NCI-H1417 treated with DMSO at 0.1 percent for 48 hours (cell line): ENCODE results near the gene PROX2.

Experiments used
- DNase-seq: peaks from one replicate; lab custom pipeline; 2025; lab: John Stamatoyannopoulos, UW

Gene PROX2

DNA sequence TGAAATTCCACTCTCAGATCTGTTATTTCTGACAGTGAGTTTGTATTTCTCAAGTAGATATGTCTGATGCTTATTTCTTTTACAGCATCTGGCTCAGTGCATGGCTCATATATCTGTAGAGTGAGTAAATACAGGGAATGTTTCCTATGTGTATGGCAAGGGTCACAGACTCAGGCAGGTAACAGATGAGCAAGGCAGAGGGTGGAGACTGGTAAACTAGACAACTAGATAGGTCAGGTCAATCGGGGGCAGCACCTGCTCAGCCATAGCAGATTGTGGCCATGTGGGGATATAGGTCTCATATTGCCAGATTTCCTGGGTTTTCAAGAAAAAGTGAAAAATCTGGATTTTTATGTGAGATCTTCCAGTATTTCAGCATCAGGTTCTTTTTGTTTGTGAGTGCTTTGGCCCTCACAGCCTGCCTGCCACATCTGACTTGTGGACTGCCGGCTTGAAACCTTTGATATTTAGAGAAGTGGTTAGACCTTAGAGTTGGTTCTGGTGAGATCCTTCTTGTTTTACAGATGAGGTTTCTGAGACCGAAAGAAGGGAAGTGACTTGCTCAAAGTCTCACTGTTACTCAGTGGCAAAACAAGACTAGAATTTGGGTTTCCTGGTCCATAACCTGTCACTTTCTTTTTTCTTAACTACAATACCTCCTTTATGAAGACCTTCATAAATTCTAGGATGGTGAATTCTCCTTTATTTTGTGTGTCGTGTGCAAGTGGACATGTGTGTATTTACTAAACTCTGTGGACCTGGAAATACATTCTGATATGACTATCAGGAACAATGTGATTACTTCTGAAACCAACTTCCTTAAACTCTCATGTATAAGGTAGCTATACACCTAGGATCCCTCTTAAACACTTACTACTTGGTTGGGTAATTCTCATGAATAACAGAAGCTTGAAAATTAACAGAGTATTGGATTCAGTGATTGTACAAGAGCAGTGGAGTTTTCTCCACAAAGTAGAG is 34.4 kb downstream of the PROX2 start:
- DNase-seq: no peak

DNA sequence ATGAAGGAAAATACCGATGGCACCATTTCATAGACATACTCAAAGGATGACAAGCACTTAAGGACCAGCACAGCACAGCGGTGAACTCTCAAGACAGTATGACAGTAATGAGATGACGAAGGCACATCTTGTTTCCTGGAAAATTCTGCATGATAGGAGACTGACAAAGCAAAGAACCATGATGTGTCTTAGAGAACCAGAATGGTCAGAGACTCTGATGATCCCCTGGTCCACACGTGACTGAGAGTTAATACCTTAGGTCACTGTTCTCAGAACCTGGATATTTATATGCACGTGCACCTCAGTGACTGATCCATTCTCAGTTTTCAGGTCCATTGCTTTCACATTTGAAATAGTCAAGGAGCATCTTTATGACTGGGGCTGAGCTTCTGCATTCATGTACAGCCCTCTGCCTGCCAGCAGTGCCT is 35.3 kb downstream of the PROX2 start:
- DNase-seq: no peak

DNA sequence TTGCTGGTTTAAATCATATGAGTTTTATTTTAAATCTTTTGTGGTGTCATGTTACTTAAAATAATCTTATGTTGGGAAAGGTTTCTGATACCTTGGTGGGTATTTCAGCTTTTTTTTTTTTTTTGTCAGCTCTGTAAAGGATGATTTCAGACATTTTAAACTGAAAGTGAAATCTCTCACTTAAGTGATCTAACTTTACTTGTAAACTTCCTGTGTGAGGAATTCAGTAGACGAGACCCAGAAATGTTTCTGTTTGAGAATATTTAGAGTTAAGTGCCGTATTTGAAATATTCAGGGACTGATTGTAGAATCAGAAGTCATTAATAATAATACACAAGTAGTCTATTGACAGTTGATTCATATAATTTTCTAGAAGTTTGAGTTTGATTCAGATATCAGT is 37.8 kb downstream of the PROX2 start:
- DNase-seq: no peak

DNA sequence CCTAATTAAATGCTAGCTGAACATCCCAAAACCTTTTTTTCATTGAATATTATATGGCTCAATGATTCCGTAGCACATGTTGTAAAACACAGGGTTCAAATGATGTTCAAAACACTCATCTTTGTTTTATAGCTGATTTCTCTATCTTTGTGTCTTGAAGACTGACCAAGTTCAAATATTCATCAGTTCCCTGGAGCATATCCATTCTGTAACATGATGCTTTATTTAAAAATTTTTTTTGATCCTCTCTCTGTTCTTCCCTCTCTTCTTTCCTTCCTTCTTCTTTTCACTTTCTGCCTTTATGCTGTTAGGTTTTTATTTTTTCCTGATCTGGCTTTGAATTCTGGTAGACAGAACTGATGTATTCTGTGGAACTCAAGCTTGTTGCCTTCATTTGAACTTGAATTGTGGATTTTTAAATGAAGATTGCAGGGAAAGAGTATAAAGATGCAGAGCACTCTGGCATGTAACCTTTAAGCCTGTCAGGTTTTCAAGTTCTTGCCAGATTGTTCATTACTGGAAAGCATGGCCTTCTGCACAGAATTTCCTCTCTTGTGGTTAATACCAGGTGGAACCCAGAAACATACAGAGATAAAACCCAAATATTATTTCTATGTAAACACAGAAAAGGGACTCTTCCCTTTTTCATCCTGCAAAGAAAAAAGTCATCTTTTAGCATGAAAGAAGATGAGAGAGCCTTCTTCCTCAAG is 39.5 kb downstream of the PROX2 start:
- no peak for DNase-seq

DNA sequence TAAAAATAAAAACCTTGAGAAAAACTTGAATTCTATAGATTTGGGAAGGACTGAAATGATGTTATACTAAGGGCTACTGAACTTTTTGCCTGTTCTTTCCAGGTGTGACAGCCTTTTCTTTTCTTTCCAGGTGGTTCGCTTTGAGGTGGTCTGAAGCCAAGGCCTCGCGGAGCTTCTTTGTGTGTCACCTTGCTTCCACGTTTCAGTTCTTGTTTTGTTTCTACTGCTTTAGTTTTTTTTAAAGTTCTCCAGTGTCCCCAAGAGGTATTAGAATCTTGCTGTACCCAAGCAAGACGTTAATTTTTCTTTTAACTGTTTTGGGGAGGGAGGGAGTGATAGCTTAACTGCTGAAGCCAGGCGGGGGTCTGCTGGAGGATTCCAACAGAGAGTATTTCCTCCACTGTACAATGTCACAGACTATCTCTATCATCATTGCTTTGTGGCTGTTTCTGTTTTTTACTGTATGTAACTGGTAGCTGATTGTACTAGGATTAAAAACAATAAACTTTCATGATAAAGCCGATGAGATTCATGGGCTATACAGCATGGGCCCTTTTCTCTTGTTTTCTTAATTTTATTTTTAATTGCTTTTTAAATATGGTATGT is 40.2 kb downstream of the PROX2 start:
- DNase-seq: no peak

DNA sequence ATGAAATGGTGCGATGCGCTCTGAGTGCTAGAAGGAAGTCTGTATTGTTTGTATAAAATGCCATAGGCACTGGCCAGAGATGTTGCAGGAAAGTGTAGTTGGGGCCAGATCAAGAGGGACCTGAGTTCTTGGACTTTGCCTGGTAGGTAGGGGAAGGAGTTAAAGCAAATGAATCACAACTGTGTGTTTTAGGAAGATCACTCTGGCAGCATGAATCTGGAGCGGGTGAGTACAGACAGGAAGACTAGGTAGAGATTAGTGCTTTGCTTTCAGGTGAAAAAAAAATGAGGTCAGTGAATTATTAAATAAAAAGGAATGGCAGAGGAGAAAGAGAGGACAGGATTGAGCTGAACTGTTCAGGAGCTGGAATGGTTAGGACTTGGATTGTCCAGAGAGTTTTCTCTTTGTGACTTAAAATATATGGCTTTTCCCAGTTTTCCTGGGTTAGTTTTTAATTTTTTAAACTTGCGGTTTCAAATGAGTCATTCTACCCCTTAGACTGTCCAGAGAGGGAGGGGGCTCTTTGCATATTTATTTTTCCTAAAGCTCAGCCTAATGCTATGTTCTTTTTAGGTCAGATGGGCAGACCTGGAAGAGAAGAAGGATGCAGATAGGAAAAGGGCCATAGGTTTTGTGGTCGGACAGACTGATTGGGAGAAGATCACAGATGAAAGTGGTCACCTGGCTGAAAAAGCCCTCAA is 41.1 kb downstream of the PROX2 start:
- DNase-seq: no peak

DNA sequence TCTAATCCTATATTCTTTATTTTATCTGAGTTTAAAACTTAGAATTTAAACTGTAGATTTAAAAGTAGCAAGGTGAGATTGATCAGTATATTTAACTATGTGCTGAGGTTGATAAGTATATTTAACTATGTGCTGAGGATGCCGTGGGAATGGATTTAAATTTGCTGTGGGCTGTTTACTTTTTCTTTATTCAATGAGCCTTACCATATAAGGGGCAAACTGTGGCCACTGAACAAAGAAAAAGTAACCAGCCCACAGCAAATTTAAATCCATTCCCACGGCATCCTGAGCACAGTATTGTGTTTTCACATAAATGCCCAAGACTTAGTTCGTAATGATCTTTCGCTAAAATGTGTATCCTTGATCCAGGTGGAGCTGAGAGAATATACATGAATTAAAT is 43.1 kb downstream of the PROX2 start:
- no peak for DNase-seq

DNA sequence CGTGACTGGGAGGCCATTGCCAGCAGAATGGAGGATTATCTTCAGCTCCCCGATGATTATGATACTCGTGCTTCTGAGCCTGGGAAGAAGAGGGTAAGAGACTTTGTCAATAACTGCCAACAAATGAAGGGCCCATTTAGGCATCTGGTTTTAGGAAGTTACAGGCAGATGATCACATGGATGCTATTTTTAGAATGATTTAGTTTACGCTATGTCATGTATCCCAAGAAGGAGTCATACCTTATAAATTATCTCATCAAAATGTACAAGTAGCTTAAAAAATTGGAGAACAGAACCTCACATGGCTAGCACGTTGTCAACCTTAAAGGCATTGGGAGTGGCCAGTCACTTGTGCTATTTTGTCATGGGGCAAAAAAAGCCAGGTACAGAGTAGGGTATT is 46.7 kb downstream of the PROX2 start:
- no peak for DNase-seq

DNA sequence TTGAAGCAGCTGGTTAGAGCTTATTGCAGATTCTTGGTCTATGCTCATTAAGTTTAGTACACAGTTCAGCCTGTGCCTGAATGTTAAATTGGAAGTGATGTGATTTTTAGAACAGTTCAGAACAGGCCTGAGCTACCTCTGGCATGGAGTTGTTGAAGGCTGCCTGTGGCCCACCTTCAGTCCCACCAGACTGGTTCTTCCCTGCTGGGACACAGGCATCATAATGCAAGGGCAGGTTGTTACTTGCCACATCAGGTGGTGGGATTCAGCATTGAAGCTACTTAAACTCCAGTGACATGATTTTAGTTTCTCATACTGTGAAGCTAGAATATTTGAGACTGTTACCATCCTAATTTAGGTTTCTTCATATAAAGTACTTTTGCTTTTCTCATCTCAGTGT is 49.4 kb downstream of the PROX2 start:
- DNase-seq: no peak
